ENCODE data around the gene TPTE. TPM values are rescaled to one million over a fixed set of nuclear protein-coding genes. Genes with fewer than 3 reads are reported as not detected.
"Not testable (repeated sequence)": the region's sequence is repeated elsewhere in the genome, so short reads cannot be mapped to it uniquely, and the experiment has no call there.

Gene TPTE
- total and polyA plus RNA-seq, 2 experiments from 2014 or later = not detected

DNA sequence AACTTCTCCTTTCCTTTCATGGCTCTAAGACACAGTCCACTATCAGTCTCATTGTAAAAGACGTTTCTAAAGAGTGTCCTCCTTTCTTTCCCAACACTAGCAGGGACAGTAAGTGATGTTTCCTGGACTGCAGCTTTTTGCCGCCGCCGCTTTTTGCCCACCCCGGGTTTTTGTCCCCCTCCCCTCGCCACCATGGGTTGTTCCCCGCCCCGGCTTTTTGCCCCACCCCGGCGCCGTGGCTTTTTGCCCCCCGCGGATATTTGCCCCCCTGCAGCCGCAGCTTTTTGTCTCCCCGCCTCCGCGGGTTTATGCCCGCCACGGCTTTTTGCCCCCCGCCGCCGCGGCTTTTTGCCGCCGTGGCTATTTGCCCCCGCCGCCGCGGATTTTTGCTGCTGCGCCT is 95.2 kb downstream of the TPTE start:
- Mint-ChIP-seq H3K4me1 (no peaks in the 10 kb centered on the region), H3K9me3 (no peaks in the 10 kb centered on the region; the same call in 1 of the 3 replicates), H3K36me3 (ENCODE audit: low read depth) (peaks cover 13% of the 10 kb centered on the region), H3K27ac (no peak overlapping the region), H3K27me3 (ENCODE audit: insufficient read depth, low read depth, poor library complexity) (no peaks in the 10 kb centered on the region), H3K4me3 (no peak overlapping the region)
- Histone ChIP-seq H3F3A (replicated peaks; ENCODE audit: low read depth) (no peaks in the 10 kb centered on the region; the same call in 1 of the 2 replicates), H3K79me2 (replicated peaks; ENCODE audit: insufficient read depth) (no peaks in the 10 kb centered on the region), H3K36me3 (ENCODE audit: insufficient read depth) (peaks cover 12% of the 10 kb centered on the region), H3K27me3 (ENCODE audit: insufficient read depth) (0 out of 2 replicates have a peak, but pooled peaks cover 4% of the 10 kb centered on the region), H3K27ac (ENCODE audit: low read depth) (no peak overlapping the region), H2AFZ (no peak overlapping the region), H4K20me1 (replicated peaks; ENCODE audit: insufficient read depth) (no peaks in the 10 kb centered on the region), H3K4me3 (no peak overlapping the region), H3K4me1 (ENCODE audit: insufficient read depth) (no peaks in the 10 kb centered on the region), H3K9me2 (ENCODE audit: insufficient read depth) (no peaks in the 10 kb centered on the region), H3K4me2 (no peak overlapping the region)
- TF ChIP-seq, protein P1, sequence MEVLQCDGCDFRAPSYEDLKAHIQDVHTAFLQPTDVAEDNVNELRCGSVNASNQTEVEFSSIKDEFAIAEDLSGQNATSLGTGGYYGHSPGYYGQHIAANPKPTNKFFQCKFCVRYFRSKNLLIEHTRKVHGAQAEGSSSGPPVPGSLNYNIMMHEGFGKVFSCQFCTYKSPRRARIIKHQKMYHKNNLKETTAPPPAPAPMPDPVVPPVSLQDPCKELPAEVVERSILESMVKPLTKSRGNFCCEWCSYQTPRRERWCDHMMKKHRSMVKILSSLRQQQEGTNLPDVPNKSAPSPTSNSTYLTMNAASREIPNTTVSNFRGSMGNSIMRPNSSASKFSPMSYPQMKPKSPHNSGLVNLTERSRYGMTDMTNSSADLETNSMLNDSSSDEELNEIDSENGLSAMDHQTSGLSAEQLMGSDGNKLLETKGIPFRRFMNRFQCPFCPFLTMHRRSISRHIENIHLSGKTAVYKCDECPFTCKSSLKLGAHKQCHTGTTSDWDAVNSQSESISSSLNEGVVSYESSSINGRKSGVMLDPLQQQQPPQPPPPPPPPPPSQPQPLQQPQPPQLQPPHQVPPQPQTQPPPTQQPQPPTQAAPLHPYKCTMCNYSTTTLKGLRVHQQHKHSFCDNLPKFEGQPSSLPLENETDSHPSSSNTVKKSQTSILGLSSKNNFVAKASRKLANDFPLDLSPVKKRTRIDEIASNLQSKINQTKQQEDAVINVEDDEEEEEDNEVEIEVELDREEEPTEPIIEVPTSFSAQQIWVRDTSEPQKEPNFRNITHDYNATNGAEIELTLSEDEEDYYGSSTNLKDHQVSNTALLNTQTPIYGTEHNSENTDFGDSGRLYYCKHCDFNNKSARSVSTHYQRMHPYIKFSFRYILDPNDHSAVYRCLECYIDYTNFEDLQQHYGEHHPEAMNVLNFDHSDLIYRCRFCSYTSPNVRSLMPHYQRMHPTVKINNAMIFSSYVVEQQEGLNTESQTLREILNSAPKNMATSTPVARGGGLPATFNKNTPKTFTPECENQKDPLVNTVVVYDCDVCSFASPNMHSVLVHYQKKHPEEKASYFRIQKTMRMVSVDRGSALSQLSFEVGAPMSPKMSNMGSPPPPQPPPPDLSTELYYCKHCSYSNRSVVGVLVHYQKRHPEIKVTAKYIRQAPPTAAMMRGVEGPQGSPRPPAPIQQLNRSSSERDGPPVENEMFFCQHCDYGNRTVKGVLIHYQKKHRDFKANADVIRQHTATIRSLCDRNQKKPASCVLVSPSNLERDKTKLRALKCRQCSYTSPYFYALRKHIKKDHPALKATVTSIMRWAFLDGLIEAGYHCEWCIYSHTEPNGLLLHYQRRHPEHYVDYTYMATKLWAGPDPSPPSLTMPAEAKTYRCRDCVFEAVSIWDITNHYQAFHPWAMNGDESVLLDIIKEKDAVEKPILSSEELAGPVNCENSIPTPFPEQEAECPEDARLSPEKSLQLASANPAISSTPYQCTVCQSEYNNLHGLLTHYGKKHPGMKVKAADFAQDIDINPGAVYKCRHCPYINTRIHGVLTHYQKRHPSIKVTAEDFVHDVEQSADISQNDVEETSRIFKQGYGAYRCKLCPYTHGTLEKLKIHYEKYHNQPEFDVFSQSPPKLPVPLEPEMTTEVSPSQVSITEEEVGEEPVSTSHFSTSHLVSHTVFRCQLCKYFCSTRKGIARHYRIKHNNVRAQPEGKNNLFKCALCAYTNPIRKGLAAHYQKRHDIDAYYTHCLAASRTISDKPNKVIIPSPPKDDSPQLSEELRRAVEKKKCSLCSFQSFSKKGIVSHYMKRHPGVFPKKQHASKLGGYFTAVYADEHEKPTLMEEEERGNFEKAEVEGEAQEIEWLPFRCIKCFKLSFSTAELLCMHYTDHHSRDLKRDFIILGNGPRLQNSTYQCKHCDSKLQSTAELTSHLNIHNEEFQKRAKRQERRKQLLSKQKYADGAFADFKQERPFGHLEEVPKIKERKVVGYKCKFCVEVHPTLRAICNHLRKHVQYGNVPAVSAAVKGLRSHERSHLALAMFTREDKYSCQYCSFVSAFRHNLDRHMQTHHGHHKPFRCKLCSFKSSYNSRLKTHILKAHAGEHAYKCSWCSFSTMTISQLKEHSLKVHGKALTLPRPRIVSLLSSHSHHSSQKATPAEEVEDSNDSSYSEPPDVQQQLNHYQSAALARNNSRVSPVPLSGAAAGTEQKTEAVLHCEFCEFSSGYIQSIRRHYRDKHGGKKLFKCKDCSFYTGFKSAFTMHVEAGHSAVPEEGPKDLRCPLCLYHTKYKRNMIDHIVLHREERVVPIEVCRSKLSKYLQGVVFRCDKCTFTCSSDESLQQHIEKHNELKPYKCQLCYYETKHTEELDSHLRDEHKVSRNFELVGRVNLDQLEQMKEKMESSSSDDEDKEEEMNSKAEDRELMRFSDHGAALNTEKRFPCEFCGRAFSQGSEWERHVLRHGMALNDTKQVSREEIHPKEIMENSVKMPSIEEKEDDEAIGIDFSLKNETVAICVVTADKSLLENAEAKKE (CRISPR knock-in tag; IDR thresholded peaks at IDR 0.05) = no peak
- TF ChIP-seq STAT1 (IDR thresholded peaks at IDR 0.05; ENCODE audit: unreplicated experiment) = no peak
- TF ChIP-seq, protein P2, sequence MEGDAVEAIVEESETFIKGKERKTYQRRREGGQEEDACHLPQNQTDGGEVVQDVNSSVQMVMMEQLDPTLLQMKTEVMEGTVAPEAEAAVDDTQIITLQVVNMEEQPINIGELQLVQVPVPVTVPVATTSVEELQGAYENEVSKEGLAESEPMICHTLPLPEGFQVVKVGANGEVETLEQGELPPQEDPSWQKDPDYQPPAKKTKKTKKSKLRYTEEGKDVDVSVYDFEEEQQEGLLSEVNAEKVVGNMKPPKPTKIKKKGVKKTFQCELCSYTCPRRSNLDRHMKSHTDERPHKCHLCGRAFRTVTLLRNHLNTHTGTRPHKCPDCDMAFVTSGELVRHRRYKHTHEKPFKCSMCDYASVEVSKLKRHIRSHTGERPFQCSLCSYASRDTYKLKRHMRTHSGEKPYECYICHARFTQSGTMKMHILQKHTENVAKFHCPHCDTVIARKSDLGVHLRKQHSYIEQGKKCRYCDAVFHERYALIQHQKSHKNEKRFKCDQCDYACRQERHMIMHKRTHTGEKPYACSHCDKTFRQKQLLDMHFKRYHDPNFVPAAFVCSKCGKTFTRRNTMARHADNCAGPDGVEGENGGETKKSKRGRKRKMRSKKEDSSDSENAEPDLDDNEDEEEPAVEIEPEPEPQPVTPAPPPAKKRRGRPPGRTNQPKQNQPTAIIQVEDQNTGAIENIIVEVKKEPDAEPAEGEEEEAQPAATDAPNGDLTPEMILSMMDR (conservative IDR thresholded peaks at IDR 0.05; ENCODE audit: low read depth in 2 of 2) = no peak
- no peak for TF ChIP-seq ZNF331 (CRISPR knock-in tag; IDR thresholded peaks at IDR 0.05; ENCODE audit: low read depth)
- TF ChIP-seq POLR2AphosphoS5 (IDR thresholded peaks at IDR 0.05; ENCODE audit: low read depth) = no peak
- TF ChIP-seq JUNB (IDR thresholded peaks at IDR 0.05; ENCODE audit: unreplicated experiment) = no peak
- no peak for TF ChIP-seq EZH2phosphoT487 (IDR thresholded peaks at IDR 0.05; ENCODE audit: unreplicated experiment)
- TF ChIP-seq NANOG (IDR thresholded peaks at IDR 0.05; ENCODE audit: borderline replicate concordance) = no peak
- ATAC-seq = no peak
- DNase-seq (ENCODE audit: low spot score) = no peak

DNA sequence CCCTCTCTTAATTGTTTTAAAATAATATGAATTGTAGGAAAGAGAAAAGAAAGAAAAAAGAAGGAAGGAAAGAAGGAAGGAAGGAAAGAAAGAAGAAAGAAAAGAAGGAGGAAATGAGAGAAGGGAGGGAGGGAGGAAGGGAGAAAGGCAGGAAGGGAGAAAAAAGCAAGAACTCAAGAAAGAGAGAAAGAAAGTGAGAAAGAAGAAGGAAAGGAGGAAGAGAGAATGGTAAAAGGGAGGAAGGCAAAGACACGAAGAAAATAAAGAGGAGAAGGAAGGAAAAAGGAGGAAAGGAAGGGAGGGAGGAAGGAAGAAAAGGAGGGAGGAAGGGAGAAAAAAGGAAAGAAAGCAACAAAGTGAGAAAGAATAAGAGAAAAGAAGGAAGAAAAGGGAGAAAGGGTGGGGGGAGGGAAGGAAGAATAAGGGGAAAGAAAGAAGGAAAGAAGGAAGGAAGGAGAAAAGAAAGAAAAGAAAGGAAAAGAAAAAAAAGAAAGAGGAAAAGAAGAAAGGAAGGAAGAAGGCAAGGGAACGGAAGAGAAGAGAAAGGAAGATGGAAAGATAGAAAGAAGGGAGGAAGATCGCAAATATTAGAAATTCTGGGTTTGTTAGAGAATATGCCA is 95.9 kb downstream of the TPTE start:
- not testable (repeated sequence) for H3K27ac ChIP-seq (ENCODE audit: low read depth); H3K4me2 ChIP-seq; H4K20me1 ChIP-seq (replicated peaks; ENCODE audit: insufficient read depth); H3K4me1 ChIP-seq (ENCODE audit: insufficient read depth); H3F3A ChIP-seq (replicated peaks; ENCODE audit: low read depth); DNase-seq (ENCODE audit: low spot score); H3K9me3 Mint-ChIP-seq; H3K79me2 ChIP-seq (replicated peaks; ENCODE audit: insufficient read depth); H3K27me3 ChIP-seq (ENCODE audit: insufficient read depth); ATAC-seq; H3K27ac Mint-ChIP-seq; H3K9me2 ChIP-seq (ENCODE audit: insufficient read depth); H3K4me3 Mint-ChIP-seq; H3K4me1 Mint-ChIP-seq; H3K27me3 Mint-ChIP-seq (ENCODE audit: insufficient read depth, low read depth, poor library complexity); H2AFZ ChIP-seq
- Histone ChIP-seq H3K4me3 (peak overlapping the region; percentile 29; the same call in 1 of the 2 replicates), H3K36me3 (ENCODE audit: insufficient read depth) (peaks cover 13% of the 10 kb centered on the region)
- peaks cover 13% of the 10 kb centered on the region for H3K36me3 Mint-ChIP-seq (ENCODE audit: low read depth)
